ENCODE results near the gene GATA2.

GATA2 gene

DNA sequence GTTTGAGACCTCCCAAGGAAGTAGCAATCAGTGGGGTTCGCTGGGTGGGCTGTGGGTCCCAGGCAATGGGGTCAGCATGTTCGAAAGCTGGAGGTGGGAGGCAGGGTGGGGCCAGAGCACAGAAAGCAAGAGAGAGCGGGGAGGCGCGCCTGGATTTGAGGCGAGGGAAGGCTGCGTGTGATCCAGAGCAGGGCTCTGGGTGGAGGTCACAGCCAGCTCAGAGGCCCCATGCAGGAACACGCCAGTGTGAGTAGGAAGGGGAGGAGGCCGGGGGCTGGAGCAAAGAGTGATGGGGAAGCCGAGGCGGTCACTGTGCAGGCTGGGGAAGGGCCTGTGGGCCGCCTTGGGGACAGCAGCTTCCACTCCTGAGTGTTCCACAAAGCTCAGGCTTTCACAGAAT lies 35.1 kb downstream of the GATA2 start:
- Histone ChIP-seq H3K4me3 (replicated peaks; ENCODE audit: low read depth, low read length) (no peak overlapping the region), H3K27me3 (replicated peaks; ENCODE audit: control insufficient read depth, insufficient read depth, low read length) (peaks cover 1% of the 10 kb centered on the region; the same call in 1 of the 2 replicates), H3K36me3 (ENCODE audit: control insufficient read depth, insufficient read depth, low read length) (no peaks in the 10 kb centered on the region)
- TF ChIP-seq, protein P1, sequence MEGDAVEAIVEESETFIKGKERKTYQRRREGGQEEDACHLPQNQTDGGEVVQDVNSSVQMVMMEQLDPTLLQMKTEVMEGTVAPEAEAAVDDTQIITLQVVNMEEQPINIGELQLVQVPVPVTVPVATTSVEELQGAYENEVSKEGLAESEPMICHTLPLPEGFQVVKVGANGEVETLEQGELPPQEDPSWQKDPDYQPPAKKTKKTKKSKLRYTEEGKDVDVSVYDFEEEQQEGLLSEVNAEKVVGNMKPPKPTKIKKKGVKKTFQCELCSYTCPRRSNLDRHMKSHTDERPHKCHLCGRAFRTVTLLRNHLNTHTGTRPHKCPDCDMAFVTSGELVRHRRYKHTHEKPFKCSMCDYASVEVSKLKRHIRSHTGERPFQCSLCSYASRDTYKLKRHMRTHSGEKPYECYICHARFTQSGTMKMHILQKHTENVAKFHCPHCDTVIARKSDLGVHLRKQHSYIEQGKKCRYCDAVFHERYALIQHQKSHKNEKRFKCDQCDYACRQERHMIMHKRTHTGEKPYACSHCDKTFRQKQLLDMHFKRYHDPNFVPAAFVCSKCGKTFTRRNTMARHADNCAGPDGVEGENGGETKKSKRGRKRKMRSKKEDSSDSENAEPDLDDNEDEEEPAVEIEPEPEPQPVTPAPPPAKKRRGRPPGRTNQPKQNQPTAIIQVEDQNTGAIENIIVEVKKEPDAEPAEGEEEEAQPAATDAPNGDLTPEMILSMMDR (IDR thresholded peaks at IDR 0.05; ENCODE audit: insufficient read depth, low read length, poor library complexity, severe bottlenecking) = no peak
- no peak for DNase-seq (ENCODE audit: extremely low read depth, insufficient read length)

DNA sequence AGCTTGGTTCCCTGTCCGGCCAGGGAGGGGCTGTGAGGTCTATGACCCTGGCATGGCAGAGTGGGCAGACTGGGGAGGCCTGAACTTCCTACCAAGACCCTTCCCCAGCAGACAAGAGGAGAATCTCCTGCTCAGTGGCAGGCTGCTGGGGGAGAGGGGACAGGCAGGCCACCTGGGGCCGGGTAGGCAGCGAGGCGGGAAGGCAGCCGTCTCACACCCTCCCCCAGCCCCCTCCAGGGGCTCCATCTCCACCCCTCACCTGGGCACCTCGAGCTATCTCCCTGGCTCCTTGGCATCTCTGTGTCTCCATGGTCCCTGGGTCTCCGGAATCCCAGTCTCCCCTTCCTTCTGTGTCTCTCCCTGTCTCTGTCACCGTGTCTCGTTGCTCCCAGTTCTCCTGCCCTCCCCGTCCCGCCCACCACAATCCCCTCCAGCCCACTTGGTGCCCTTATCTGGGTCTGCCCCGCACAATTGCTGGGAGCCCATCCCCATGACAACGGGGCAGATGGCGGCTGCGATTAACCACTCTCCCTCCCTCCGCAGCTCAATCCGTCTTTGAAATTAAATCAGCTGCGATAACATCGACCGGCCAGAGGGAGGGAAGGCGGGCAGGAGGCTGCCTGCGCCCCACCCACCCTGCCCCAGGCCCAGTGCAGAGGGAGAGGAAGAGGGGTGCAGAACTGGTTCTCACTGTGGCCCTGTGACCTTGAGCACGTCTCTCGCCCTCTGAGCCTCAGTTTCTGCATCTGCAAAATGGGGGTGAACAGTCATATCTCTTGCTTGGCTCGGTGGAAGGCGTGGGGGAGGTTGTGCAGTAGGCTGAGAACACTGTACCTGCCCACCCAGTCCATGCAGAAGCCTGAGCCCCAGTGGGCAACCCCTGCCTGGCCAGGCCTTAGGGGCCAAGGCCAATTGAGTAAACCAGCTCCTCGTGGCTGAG lies 36.0 kb downstream of the GATA2 start:
- DNase-seq (ENCODE audit: extremely low read depth, insufficient read length) = no peak
- TF ChIP-seq, protein P1 (IDR thresholded peaks at IDR 0.05; ENCODE audit: insufficient read depth, low read length, poor library complexity, severe bottlenecking) = no peak
- no peaks in the 10 kb centered on the region for H3K36me3 ChIP-seq (ENCODE audit: control insufficient read depth, insufficient read depth, low read length)
- no peak overlapping the region for H3K4me3 ChIP-seq (replicated peaks; ENCODE audit: low read depth, low read length)
- H3K27me3 ChIP-seq (replicated peaks; ENCODE audit: control insufficient read depth, insufficient read depth, low read length) = peaks cover 1% of the 10 kb centered on the region; the same call in 1 of the 2 replicates

DNA sequence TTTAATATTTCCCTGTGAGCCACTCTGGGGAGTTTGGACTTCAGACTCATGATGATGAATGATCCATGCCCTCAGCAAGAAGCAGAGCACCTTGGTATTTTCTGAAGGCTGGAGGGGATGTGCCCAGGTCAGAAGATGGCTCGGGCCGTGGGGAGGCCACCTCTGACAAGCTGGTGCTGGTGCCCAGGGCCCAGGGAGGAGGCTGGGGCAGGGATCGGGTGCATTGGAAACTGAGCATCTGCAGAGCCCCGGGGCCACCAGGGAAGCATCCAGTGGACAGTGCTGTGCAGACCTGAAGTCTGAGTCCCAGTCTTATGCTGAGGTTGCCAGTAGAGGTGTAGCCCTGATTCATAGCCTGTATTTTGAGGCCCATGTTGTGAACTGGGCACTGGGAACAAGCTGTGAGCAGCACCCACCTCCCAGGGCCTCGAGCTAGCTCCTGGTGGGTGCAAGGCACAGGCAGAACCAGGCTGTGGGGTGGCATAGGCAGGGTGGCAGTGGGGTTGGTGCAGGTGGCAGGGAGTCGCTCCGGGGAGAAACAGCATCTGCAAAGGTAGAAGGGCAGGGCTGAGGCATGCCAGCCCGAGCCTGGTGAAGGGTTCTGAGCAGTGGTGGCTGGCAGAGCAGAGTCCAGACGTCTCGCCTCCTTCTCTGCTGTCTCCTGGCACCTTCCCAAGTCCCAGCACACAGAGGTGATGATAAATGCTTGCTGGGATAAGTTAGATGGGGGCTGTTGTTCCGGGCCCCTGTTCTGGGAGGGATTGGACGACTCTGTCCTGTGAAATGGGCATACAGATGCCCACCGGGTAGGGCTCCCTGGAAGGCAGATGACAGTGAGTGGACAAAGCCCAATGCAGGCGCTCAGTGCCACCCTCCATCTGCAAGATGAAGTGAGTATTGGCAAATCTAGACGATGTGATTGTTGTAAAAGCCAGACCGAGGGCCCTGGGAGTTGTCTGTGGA lies 36.9 kb downstream of the GATA2 start:
- Histone ChIP-seq H3K36me3 (ENCODE audit: control insufficient read depth, insufficient read depth, low read length) (no peaks in the 10 kb centered on the region), H3K4me3 (replicated peaks; ENCODE audit: low read depth, low read length) (no peak overlapping the region), H3K27me3 (replicated peaks; ENCODE audit: control insufficient read depth, insufficient read depth, low read length) (peaks cover 1% of the 10 kb centered on the region; the same call in 1 of the 2 replicates)
- TF ChIP-seq, protein P1 (IDR thresholded peaks at IDR 0.05; ENCODE audit: insufficient read depth, low read length, poor library complexity, severe bottlenecking) = no peak
- no peak for DNase-seq (ENCODE audit: extremely low read depth, insufficient read length)

DNA sequence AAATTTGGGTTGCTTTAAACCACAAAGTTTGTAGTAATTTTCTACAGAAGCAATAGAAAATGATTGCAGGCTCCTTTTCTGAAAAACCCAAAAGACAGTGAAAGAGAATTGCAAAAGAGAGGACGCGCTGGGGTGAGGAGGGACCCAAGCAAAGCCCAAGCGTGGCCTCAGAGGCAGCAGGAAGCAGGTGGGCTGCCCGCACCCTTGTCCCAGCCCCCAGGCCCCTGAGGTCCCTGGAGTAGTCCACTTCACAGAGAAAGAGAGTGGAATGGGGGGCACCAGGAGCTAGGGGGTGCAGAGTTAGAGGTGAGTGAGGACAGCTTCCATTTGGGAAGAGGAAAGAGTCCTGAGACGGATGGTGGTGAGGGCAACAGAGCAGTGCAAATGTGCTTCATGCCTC lies 37.9 kb downstream of the GATA2 start:
- H3K27me3 ChIP-seq (replicated peaks; ENCODE audit: control insufficient read depth, insufficient read depth, low read length) = peaks cover 1% of the 10 kb centered on the region; the same call in 1 of the 2 replicates
- TF ChIP-seq, protein P1 (IDR thresholded peaks at IDR 0.05; ENCODE audit: insufficient read depth, low read length, poor library complexity, severe bottlenecking) = no peak
- no peaks in the 10 kb centered on the region for H3K36me3 ChIP-seq (ENCODE audit: control insufficient read depth, insufficient read depth, low read length)
- no peak for DNase-seq (ENCODE audit: extremely low read depth, insufficient read length)
- no peak overlapping the region for H3K4me3 ChIP-seq (replicated peaks; ENCODE audit: low read depth, low read length)

DNA sequence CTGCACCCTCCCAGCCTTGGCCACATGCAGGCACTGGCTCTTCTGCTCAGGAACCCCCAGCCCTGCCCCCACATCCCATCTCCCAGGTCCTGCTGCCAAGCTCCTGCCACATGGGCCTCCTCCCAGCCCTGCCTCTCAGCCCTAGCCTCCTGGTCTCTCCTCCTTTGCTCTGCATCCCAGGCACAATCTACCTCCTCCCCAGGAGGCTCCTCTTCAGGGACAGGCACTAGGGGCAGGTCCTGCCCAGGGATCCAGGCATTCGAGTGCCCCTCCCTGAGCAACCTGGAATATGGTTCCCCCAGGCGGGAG lies 38.7 kb downstream of the GATA2 start:
- no peak for DNase-seq (ENCODE audit: extremely low read depth, insufficient read length)
- TF ChIP-seq, protein P1 (IDR thresholded peaks at IDR 0.05; ENCODE audit: insufficient read depth, low read length, poor library complexity, severe bottlenecking) = no peak
- H3K4me3 ChIP-seq (replicated peaks; ENCODE audit: low read depth, low read length) = no peak overlapping the region
- H3K27me3 ChIP-seq (replicated peaks; ENCODE audit: control insufficient read depth, insufficient read depth, low read length) = peaks cover 1% of the 10 kb centered on the region; the same call in 1 of the 2 replicates
- no peaks in the 10 kb centered on the region for H3K36me3 ChIP-seq (ENCODE audit: control insufficient read depth, insufficient read depth, low read length)

Data from GM06990 (cell line).